HG02623 (cell line): ENCODE data around the gene P4HB.
A peak's percentile ranks its signal among the peaks of the same experiment; 100 is the strongest.

Experiments used
- ATAC-seq: cut with Tn5 transposase; IDR thresholded peaks from one replicate; pipeline ENCODE4 v1.9.1; 2021; ENCODE audit warnings: moderate library complexity; ENCODE audit not compliant: unreplicated experiment

The P4HB gene

GRCh38 chr17:81833160-81833920 lies 27.0 kb downstream of the P4HB start, which contains the start of gene MCRIP1:
Gene MCRIP1 (minus strand): TSS chr17:81833291. CDS start chr17:81824506, 8,785 bp downstream.
- peak; percentile 76 for ATAC-seq

DNA sequence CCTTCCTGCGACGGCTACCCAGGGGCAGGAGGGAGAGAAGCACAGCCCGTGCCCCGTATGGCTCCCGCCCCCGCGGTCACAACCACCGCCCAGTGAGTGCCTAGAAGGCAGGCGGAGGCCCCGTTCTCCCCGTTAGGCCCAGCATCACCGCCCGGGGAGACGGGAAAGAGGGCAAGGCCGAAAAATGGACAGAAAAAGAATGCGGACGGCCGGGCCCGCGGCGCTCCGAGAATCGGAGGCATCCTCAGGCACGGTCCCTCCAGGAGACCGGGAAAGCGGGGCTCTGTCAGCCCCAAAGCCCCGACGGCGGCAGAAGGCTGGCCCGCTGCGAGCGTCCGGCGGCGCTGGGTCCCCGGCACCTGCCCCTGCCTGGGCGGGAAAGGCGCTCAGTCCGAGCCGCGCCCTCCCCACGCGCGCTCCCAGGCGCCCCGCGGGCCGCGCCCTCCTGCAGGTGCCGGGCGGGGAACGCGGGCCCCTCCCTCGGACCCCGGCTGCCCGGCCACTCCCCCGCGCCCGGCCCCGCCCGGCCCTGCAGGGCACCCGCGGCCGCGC lies 27.7 kb downstream of the P4HB start:
- ATAC-seq: no peak

GRCh38 chr17:81831957-81832607 lies 28.3 kb downstream of the P4HB start:
- no peak for ATAC-seq

DNA sequence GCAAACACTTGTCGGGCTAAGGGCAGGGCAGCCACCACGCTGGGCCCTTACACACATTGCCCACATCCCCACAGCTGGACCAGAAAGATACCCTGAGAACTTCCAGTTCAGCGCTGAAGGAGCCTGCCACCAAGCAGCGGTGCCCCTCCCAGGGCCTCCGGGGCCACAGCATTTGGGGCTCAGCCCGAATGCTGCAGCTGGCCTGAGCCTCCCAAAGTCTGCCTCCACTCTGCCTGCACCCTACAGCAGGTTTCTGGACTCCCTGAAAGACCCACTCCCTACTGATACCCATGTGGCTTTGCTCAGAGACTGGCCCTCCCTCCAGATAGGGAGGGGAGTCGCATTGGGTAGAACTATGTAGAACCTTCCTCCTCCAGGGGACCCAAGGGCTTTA lies 28.8 kb downstream of the P4HB start:
- ATAC-seq: no peak

- no peak for ATAC-seq
These were observed 30.5 kb downstream of the P4HB start for GRCh38 chr17:81829858-81830257.

GRCh38 chr17:81828656-81829055 lies 31.7 kb downstream of the P4HB start:
- no peak for ATAC-seq

- no peak for ATAC-seq
These were observed 34.4 kb downstream of the P4HB start for GRCh38 chr17:81825841-81826466.

GRCh38 chr17:81824595-81824994 lies 35.7 kb downstream of the P4HB start:
- no peak for ATAC-seq

DNA sequence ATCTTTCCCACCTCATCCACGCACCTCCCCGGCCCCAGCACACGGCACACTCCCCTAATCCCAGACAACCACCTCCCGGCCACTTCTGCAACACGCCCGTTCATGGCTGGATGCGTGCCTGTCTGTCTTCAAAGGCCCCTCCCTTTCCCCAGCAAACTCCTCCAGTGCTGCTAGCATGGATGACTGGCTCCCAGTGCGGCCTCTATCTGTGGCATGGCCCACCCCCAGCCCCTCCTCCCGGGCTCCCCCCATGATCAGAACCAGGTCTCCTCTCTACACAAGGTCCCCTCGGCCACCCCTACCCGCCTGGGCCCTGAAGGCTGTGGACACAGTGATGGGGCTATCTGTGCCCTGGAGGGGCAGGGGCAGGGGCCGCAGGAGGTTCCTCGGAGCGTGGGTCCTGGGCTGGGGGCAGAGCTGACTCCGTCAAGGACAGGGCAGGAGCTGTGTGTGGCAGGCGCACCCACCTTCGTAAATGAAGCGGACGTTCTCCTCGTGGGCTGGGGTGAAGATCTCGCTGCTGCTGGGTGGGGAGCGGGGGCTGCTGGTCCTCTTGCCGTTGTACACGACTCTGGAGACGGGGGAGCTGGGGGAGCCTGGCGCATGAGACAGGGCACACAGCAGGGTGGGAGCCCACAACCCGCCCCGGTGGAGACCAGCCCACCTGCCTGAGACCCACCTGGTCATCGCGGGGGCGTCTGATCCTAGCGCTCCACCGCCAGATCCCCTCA lies 36.4 kb downstream of the P4HB start:
- no peak for ATAC-seq

DNA sequence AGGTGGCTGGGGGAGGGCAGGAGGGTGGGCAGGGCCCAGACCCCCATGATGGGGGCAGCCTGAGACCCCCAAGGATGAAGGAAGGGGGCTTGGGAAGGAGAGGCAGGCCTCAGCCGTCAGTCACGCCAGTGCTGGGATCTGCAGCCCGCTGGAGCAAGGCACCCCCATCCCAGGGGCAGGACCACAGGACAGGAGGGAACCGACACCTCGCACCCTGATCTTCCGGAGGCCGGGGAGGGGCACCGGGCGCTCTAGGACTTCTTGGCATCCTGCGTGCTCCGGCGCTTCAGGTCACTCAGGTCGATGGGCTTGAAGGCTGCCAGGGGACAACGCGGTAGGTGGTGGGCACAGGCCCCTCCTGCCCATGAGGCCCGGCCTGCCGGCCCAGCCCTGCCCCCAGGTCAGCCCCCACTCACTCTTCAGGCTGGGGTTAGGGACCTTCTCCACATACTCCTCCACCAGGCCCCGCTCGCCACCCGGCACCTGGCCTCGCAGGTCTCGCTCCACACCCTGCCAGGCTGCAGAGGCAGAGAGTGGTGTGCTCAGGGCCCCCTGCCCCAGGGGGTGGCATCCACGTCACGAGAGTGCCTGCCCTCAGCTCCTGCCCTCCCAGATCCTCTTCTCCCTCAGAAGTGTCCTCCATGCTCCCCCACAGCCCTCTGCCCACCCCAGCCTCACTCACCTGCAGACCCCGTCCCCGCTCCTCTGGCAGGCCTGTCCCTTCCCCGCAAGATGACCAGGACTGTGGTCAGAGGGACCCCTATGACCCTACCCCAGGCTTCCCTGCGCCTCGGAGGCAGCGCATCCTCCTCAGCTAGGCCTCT lies 37.1 kb downstream of the P4HB start:
- ATAC-seq: no peak

DNA sequence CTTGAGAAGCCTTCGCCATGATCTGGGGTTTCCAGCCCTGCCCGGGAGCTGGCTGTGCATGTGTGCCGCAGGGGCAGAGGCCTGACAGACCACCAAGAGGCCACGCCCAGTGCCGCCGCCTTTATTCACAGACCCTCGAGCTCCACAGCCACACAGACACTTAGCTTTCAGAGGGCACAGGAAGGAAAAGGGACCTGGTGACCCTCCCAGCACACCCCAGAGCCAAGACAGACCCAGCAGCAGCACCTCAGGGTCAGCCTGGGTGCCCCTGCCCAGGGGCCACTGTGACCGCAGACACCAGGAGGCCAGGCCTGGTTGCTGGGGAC lies 38.1 kb downstream of the P4HB start:
- ATAC-seq: no peak

- ATAC-seq: no peak
These were observed 38.6 kb downstream of the P4HB start for GRCh38 chr17:81821603-81822311.

DNA sequence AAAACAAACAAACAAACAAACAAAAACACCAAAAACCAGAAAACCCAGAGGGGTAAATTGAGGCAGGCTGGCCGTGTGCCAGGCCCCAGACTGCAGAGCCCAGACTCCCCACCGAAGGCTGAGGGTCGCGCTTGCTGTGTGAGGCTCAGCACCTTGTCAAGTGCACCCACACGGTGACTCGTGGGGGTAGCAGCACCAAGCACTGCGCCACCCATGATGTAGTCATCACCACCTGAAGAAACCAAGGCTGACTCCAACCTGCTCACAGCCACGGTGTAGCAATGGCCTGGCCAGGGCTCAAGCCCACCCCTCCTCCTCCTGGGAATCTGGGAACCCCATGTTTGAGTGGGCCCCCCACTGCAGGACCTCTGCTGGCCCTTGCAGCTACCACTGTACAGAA lies 39.2 kb downstream of the P4HB start:
- ATAC-seq: no peak

DNA sequence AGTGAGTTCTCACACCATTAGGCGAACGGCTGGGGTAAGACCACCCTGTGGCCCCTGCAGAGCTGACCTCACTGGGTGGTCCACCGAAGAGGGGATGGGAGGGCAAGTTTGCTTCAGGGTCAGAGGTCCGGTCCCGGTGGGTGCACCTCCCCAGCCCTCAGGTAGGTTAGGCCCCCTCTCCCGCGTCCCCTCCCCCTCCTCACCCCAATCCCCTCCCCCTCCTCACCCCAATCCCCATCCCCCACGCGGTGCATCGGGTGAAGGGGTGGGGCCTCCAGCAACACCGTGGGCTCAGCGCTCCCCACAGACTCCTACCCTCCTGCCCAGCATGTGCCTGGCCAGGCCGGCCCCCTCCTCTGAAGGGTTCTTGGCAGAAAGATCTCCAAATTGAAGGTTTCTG lies 40.6 kb downstream of the P4HB start:
- no peak for ATAC-seq

DNA sequence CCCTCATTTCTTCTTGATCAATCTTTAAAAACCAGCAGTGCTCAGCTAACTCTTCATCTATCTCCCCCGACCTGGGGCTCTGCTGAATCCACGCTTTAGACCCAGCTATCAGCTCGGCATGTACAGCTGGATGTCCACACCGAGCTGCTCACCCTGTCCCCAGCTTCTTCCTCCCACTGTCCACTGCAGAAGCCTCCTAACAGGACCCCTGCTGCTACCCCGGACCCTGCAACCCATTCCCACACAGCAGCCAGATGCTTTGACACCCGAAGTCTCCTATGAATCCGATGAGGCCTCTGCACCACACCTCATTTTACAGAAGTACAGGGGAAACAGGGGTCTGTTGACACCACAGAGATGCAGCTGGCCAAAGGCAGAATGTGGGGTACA lies 42.6 kb downstream of the P4HB start:
- ATAC-seq: no peak

DNA sequence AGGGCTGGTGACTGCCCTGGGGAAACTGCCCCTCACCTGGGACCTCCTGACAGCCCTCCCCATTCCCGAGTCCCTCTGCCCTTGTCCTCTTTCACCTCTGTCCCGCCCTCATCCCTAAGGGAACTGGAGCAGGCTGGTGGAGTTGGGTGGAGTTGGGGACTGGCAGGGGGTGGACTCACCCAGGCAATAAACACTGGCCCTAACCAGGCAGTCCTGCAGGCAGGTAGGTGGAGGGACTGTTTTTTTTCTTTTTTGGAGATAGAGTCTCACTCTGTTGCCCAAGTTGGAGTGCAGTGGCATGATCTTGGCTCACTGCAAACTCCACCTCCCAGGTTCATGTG lies 44.7 kb downstream of the P4HB start:
- ATAC-seq: no peak

DNA sequence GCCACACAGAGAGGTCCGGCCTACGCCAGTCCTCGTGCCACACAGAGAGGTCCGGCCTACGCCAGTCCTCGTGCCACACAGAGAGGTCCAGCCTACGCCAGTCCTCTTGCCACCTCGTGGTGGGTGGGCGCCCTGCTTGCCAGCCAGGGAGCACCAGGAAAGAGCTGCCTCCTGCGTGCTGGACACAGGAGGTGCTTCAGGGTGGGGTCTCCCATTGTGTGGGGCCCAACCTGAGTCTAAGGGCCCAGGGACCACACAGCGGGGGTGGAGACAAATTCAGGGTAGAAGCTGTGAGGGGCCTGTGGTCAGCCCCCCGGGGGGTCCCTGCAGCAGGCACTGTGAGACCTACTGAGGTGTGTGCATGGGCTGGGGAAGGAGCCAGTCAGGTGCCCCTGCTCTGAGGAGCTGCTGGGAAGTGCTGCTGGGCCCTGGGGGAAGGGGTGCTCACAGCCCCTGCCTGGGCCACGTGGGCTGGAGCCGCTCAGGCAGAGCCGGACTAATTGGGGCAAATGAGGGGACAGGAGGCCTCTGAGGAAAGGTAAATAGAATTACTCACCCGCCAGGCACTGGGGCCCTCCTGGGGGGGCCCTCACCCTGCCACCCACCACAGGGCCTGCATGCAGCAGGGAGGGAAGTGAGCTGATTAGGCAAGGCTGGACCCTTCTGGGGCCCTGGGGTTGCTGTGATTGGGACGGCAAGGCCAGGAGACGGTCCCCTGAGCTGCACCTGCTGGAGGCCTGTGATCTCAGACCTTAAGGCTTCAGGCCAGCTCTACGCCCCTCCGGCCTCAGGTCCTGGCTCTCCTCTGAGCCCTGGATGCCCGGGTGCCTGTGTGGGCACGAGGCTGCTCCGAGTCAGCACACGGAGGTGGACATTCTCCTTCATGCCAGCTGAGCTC lies 45.3 kb downstream of the P4HB start:
- ATAC-seq: no peak

- no peak for ATAC-seq
These were observed 46.3 kb downstream of the P4HB start for GRCh38 chr17:81813861-81814683.
